Measurements from ENCODE around the gene DUSP15.

DNA sequence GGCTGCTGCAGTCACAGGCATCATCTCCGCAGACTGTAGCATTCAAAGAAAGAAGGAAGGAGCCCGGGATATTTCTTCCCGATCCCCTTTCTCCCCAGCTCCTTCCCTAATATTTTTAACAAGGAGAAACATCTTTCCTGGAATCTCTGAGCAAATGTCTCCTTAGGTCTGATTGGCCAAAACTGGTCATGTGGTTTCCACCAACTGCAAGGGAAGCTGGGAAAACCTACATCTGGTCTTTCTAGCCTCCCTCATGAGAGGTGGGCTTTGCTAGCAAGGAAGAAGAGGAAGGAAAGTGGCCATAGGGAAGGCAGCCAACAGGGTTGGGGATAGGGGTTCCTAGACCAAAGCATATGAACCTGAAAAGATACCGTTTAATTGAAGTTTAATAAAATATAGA is 46.4 kb upstream of the DUSP15 start:
- TF ChIP-seq, protein P1, sequence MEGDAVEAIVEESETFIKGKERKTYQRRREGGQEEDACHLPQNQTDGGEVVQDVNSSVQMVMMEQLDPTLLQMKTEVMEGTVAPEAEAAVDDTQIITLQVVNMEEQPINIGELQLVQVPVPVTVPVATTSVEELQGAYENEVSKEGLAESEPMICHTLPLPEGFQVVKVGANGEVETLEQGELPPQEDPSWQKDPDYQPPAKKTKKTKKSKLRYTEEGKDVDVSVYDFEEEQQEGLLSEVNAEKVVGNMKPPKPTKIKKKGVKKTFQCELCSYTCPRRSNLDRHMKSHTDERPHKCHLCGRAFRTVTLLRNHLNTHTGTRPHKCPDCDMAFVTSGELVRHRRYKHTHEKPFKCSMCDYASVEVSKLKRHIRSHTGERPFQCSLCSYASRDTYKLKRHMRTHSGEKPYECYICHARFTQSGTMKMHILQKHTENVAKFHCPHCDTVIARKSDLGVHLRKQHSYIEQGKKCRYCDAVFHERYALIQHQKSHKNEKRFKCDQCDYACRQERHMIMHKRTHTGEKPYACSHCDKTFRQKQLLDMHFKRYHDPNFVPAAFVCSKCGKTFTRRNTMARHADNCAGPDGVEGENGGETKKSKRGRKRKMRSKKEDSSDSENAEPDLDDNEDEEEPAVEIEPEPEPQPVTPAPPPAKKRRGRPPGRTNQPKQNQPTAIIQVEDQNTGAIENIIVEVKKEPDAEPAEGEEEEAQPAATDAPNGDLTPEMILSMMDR (conservative IDR thresholded peaks at IDR 0.05), result no peak
- no peak for TF ChIP-seq ZFX (IDR thresholded peaks at IDR 0.05)

Measured in C4-2B (cell line).